Measurements from ENCODE around the gene ADCY3.
"Not testable (repeated sequence)": the region's sequence is repeated elsewhere in the genome, so short reads cannot be mapped to it uniquely, and the experiment has no call there.

Gene ADCY3

DNA sequence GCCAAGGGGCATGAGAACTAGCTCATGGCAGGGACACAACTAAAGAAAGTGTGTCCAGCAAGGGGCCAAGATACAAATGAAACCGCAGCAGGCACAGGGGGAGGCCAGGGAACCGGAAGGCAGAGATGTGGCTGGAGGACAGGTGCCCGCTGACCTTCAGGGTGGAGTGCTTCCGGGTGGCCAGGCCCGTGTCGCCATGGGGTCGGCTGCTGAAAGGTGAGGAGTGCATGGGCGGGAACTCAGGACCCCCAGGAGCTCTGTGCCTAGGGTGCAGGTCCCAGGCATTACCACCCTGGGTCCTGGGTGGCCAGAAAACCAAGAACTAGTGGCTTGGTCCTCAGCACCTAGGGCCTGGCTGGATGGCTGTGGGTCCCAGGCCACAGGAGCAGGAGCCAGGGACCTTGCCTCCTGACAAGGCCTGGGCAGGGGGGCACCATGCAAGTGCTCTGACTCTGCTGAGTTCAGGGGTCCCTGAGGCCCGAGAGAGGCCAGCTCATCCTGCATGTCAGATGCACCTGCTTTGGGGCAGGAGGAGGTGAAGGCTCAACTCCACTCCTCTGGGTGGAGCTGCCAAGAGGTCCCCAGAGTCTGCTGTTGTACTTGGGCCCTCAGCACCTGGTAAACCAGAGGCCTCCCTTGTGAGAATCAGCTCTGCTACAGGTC lies 75.9 kb downstream of the ADCY3 start:
- no peak for DNase-seq (ENCODE audit: low read depth)

DNA sequence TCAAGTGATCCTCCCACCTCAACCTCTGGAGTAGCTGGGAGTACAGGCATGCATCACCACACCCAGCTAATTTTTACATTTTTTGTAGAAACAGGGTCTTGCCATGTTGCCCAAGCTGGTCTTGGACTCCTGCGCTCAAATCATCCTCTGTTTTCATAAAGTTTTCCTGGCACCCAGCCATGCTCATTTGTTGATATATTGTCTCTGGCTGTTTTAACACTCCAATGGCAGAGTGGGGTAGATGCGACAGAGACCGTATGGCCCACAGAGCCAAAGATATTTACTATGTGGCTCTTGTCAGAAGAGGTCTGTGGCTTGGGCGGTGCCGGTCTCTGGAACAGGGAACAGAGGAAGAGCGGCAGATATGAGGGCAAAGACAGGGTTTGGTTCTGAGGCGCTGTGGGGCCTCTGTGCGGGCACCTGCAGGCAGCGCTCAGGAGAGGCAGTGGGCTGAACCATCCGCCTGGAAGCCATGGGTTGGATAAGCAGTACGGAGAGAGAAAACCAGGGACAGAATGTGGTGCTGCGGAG lies 76.6 kb downstream of the ADCY3 start:
- DNase-seq (ENCODE audit: low read depth) = no peak

DNA sequence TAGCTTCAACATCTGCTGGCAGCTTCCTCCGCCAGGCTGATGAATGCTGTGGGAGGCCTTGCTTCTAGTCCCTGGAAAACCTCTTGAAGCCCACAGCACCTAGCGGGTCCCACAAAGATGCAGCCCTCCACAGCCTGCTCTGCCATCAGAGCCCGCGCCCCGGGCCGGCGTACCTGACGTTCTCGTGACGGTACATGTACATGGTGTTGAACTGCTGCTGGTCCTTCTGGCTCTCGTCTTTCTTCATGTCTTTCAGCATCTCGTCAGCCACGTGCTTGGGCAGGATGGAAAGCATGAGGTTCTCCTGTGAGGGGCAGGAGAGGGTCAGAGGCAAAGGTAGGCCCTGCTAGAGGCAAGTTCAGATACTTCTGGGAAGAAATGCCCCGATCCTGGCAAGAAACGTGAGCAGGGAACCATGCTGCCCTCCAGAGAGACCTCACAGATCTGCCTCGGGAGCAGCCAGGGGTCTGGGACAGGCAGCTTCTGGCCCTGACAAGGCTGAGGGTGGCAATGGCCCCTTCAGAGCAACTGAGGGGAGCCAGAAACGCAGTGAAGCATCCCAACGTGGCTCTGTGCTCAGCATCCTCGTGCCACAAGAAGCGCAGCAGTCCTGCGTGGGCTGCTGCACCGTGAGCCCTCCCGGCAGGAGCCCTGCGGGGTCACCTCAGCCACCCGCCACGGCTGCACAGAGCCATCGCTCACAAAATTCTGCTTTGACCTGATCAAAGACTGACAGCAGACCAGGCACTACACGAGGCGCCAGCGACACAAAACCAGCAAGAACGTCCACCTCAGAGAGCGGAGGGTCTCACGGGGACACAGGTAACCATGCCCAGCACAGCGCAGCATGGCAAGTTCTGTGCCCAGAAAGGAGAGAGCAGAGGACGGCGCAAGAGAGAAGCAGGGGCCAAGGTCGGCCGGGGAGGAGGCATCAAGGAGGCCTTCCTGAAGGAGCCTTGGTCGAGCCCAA lies 77.7 kb downstream of the ADCY3 start:
- no peak for DNase-seq (ENCODE audit: low read depth)

DNA sequence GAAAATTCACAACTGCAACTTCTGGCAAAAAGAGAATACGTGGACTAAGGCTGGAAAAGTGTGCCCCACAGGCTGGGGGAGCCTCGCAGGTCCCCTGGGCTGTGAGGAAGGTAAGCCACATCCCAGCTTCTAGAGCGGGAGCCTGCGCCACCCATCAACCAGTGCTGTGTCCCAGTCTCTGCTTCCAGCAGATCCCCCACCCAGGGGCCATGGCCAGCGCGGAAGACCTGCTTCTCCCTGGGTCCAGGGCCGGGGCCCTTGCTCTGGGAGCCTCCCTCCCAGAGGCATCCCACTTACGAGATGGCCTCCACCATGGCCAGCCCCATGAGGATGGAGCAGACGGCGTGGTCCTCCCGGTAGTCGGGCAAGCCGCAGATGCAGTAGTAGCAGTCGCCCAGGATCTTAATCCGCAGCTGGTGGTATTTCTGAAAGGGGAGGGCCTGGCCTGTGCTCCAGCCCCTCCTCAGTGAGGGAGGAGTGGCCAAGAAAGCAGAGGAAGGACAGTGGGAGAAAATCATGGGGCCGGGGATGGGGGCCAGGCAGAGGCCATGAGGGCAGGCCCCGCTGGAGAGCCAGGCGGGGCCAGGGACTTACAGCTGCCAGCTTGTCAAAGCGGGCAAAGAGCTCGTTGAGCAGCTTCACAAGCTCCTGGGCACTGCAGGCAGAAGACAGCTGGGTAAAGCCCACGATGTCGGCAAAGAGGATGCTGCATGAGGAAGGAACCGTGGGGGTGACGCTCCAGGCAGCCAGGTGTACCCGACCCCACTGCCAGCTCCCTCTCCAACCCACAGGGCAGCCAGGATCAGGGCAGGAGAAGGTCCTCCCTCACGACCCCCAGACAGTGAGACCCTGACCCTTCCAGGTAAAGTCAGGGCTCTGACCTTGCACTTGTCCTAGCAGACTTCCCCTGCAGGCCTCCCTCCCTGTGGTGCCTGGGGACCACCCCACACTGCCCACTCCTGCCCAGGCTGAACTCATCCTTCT lies 78.8 kb downstream of the ADCY3 start:
- DNase-seq (ENCODE audit: low read depth) = no peak

DNA sequence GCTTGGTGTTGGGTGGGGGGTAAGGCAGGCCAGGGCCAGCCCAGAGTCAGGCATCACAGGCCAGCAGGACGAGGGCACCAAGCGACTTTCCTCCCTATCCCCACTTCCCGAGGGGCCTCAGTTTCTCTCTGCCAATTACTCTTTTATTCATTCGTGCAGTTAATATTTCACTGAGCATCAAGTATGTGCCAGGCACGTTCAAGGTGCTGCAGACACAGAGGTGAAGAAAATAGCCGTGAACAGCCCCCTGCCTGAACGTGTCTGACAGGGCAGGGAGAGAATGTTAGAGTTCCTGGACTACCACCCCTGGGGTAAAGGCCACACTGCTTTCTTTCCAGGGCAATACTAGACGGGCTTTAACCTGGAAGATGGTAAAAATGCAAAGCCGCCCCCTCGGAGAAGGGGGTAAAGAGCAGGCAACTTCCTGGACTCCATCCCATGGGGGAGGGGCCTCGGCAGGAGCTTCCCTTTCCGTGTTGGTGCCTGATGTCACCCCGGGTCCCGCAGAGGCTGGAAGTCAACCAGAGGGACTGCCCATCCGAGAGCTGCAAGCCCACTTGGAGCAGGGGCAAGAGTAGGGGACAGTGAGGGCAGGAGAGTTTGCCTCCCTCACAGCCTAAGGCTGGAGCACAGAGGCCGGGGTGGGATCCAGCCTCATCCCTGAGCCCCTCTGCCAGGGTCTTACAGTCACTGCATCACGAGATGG lies 79.7 kb downstream of the ADCY3 start:
- no peak for DNase-seq (ENCODE audit: low read depth)

GRCh38 chr2:24839729-24840128 lies 80.3 kb downstream of the ADCY3 start:
- DNase-seq (ENCODE audit: low read depth) = no peak

DNA sequence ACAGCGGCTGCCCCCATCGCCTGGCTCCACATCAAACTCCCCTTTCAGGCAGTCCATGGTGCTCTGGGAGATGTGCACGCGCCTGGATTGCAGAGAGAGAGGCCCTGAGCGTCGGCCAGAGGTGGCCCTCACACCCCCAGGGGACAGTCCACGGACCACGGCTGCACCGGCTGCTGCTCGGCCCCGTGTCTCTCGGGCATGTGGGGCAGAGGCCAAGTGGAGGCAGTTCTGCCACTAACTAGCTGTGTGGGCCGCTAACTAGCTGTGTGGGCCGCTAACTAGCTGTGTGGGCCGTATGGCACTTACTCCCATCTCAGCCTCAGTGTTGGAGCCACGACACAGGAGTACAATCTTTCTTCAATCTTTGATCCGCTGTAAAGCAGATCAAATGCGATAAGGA lies 81.5 kb downstream of the ADCY3 start:
- no peak for DNase-seq (ENCODE audit: low read depth)

GRCh38 chr2:24837996-24838513 lies 82.0 kb downstream of the ADCY3 start:
- DNase-seq (ENCODE audit: low read depth) = no peak

DNA sequence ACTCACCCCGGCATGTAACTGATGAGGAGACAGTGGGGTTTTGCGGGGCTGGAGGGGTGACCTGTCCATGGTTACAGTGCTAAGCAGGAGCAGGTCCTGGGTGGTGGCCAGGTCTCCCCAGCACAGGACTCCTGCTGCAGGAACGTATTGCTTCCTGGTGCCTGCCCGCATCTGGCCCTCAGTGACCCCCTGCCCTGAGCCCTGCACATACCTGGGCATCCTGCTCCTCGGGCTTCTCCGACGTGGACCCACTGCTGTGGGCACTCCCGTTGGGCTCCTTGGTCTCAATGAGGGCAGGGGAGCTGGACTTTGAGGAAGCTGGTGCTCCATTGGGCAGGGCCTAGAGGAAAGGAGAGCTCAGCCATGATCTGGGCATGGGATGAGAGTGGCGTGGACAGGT lies 83.3 kb downstream of the ADCY3 start:
- DNase-seq (ENCODE audit: low read depth) = no peak

DNA sequence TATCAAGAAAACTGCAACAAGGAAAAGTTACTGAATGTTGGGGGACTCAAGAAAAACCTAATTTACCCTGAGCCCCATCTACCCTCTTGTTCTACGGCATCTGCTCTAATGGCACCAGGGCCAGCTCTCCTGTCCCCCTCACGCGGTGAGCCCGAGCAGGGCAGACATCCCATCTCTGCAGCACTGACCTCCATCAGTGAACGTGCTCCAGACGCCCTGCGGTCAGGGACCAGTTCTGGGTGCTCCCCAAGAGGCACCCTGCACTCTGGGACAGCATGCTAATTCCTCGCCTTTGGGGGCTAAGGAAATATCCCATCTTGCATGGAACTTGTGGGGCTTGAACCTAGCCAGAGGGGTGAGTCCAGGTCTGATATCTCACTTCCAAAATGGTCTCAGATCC lies 83.8 kb downstream of the ADCY3 start:
- DNase-seq (ENCODE audit: low read depth) = no peak

- not testable (repeated sequence) for DNase-seq (ENCODE audit: low read depth)
Measured at GRCh38 chr2:24835411-24835810, 84.6 kb downstream of the ADCY3 start.

DNA sequence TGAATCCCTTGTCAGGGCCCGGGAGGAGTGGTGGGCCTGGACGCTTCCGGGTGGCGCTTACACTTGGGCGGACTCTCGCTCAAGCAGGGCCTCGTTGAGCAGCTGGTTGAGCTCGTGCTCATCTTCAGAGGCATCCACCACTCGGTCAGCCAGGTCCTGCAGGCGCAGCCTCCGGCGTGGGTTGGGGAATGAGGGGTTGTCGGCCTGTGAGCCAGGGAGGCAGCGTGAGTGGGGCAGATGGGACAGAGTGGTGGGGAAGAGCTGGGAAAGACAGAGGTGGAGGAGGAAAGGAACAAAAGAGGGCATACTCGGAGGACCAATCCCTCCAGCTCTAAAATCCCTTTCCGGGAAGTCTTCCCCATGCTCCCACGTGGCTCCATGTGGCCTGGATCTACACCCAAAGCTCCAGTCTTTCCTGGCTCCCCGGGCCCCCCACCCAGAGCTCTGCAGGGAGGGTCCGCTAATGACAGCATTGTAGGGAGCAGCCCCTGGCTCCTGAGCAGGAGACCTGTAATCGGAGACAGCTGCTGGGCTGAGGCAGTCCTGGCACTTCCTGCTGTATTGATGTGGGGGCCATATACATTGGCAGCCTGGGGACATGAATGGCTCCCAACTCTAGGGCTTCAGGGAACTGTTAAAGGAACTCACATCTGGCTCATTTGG lies 85.2 kb downstream of the ADCY3 start:
- DNase-seq (ENCODE audit: low read depth) = no peak

DNA sequence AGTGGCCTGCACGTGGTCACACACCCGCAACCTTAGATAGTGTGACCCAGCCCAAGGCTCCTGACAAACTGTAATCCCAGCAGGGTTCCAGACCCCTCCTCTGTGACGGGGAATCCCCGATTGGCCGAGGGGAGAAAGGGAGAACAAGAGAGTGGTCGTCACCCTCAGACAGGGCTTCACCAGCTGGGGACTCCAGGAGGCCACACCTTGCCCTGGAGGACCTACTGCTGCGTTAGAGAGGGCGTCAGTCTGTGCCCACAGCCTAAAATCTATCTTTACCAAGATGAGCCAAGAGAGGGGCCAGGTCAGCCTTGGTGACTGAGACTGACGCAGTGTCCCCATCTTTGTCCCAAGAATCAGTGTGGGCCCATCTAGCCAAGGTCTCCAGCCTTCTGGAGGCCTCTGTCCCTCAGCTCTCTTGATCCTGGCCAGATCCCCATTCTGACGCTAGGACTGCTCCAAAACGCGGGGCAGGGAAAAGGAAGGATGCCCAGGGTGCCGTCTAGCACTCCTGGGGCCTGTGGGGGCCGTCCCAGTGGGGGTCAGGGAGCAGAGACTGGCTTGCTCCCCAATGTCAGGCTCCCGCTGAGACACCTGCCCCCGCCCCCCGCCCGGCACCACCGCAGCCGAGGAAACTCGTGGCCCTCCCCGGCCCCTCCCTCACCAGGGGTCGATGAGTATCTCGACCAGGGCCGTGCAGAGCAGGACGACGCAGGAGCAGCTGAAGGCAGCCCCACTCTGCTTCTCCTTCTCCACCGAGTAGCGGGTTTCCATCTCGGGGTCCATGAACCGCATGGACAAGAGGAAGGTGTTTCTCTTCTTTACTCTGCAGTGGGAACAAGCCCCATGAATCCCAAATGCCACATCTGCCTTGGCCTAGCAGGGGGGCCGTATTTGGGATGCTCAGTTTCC lies 86.0 kb downstream of the ADCY3 start:
- DNase-seq (ENCODE audit: low read depth) = no peak

DNA sequence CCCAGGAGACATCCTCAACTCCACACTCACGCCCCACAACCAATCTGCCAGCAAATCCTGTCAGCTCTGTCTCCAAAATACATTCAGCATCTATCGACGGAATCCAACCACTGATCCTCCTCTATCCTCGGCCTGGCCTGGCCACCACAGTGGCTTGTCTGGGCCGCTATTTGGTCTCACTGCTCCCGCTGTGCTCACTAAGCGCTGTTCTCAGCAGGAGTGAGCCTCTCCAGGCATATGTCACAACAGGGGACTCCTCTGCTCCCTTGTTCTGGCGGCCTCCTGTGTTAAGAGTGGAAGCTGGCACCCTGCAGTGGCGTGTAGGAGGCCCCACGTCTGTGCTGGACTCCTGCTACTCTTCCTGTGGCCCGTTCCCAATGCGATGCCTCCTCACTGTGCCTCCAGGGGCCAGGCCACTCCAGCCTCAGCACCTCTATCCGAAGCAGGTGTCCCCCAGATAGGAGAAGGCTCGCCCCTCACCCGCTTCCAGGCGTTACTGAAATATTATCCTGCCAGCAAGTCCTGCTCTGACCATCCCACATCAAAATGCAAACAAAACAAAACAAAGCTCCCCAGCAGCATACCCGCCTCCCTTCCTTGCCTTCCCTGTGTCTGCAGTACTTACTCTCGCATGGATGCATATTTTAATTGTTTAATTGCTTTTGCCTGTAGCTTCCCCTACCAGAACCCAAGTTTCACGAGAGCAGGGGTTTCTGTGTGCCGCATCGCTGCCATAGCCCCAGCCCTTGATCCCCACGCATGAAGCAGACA lies 86.9 kb downstream of the ADCY3 start:
- DNase-seq (ENCODE audit: low read depth) = no peak

DNA sequence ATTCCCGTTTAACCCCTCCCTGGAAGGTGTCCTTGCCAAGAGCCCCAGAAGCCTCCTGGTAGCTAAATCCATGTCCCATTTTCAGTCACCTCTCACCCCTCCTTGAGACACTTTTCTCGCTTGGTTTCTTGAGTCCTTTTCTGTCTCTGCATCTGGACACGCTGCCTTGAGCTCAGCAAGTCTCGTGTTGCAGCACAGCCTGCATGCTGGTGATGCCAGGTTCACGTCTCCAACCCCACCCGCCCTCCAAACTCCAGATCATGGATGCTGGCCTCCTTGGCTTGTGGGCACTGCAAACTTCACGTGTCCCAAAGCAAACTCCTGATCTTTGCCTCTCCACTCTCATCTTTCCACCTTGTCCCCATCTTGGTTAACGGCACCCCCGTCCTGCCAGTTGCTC lies 87.5 kb downstream of the ADCY3 start:
- no peak for DNase-seq (ENCODE audit: low read depth)

- no peak for DNase-seq (ENCODE audit: low read depth)
Measured at GRCh38 chr2:24832073-24832461, 88.0 kb downstream of the ADCY3 start.

- no peak for DNase-seq (ENCODE audit: low read depth)
Measured at GRCh38 chr2:24831221-24832072, 88.6 kb downstream of the ADCY3 start.

GRCh38 chr2:24830786-24831185 lies 89.3 kb downstream of the ADCY3 start:
- DNase-seq (ENCODE audit: low read depth) = no peak
